Suppressor macrophage (primary cell): ENCODE data around the gene SCN1B.
"Not testable (repeated sequence)": the region's sequence is repeated elsewhere in the genome, so short reads cannot be mapped to it uniquely, and the experiment has no call there.

Experiments
- DNase-seq, 4 experiments: peaks; one replicate each; pipeline ENCODE4 v3.0.0-alpha.2; 2020 to 2022

SCN1B gene

GRCh38 chr19:35017507-35017906 is 12.8 kb upstream of the SCN1B start:
- peak in 3 of 4 experiments; percentile 29 to 33 (median 30) for DNase-seq

GRCh38 chr19:35018379-35018778 is 11.9 kb upstream of the SCN1B start:
- DNase-seq, result no peak

- DNase-seq, result no peak
Observed at GRCh38 chr19:35019144-35019543, 11.1 kb upstream of the SCN1B start.

- no peak for DNase-seq
Observed at GRCh38 chr19:35021016-35021415, 9.3 kb upstream of the SCN1B start.

GRCh38 chr19:35021596-35021995 is 8.7 kb upstream of the SCN1B start:
- no peak for DNase-seq

- DNase-seq, result no peak
Observed at GRCh38 chr19:35022460-35022859, 7.8 kb upstream of the SCN1B start.

- DNase-seq, result peak; percentile 34 to 73 (median 62)
Observed at GRCh38 chr19:35023428-35023827, 6.8 kb upstream of the SCN1B start.

GRCh38 chr19:35024095-35024494 is 6.2 kb upstream of the SCN1B start:
- DNase-seq, result no peak

- DNase-seq, result no peak
Observed at GRCh38 chr19:35025969-35026368, 4.3 kb upstream of the SCN1B start.

- DNase-seq, result no peak
Observed at GRCh38 chr19:35026418-35026817, 3.9 kb upstream of the SCN1B start.

GRCh38 chr19:35027009-35027408 is 3.3 kb upstream of the SCN1B start:
- no peak for DNase-seq

GRCh38 chr19:35027851-35028599 is 2.2 kb upstream of the SCN1B start:
- DNase-seq, result no peak

- DNase-seq, result not testable (repeated sequence)
Observed at GRCh38 chr19:35028600-35028885, 1.7 kb upstream of the SCN1B start.

- DNase-seq, result not testable (repeated sequence)
Observed at GRCh38 chr19:35029275-35029736, 964 bp upstream of the SCN1B start.

GRCh38 chr19:35029737-35030256 is 473 bp upstream of the SCN1B start:
- DNase-seq, result no peak

- DNase-seq, result peak in 1 of 4 experiments; percentile 36
Observed at GRCh38 chr19:35031072-35031881, 1.0 kb downstream of the SCN1B start.

GRCh38 chr19:35032356-35032865 is 2.1 kb downstream of the SCN1B start:
- no peak for DNase-seq

GRCh38 chr19:35033067-35034004 is 3.1 kb downstream of the SCN1B start:
- DNase-seq, result no peak

GRCh38 chr19:35034005-35034502 is 3.8 kb downstream of the SCN1B start:
- DNase-seq, result no peak

GRCh38 chr19:35034588-35035382 is 4.5 kb downstream of the SCN1B start:
- no peak for DNase-seq
